Stromal cell of bone marrow (primary cell): ENCODE results near the gene TMEM198.

ENCODE experiments used
- DNase-seq: peaks from one replicate; pipeline ENCODE4 v3.0.0-alpha.2; 2012; ENCODE audit warnings: low read depth

Gene TMEM198

GRCh38 chr2:219578811-219579613, 35.2 kb downstream of the TMEM198 start:
- DNase-seq: no peak

DNA sequence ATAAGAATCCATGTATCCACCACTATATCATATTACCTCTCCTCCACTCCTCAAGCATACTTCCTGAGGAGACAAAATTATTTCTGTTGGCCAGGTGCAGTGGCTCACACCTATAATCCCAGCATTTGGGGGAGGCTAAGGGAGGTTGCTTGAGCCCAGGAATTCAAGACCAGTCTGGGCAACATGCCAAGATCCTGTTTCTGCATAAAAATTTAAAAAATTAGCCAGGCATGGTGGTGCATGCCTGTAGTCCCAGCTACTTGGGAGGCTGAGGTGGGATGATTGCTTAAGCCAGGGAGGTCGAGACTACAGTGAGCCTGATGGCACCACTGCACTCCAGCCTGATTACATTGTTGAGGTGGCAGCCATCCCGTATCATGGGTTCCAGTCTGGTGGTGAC, 37.5 kb downstream of the TMEM198 start:
- no peak for DNase-seq

DNA sequence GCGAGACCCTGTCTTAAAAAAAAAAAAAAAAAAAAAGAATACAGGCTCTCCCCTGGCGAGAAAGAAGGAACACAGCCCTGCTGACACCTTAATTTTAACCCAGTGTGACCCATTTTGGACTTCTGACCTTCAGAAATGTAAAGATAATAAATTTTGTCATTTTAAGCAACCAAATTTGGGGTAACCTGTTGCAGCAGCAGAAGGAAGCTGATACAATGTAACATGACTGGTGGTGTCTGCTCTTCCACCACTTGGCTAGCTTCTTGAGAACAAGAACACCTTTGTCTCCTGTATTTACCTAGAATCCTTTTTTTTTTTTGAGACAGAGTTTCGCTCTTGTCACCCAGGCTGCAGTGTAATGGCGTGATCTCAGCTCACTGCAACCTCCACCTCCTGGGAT, 47.3 kb downstream of the TMEM198 start:
- DNase-seq: no peak

DNA sequence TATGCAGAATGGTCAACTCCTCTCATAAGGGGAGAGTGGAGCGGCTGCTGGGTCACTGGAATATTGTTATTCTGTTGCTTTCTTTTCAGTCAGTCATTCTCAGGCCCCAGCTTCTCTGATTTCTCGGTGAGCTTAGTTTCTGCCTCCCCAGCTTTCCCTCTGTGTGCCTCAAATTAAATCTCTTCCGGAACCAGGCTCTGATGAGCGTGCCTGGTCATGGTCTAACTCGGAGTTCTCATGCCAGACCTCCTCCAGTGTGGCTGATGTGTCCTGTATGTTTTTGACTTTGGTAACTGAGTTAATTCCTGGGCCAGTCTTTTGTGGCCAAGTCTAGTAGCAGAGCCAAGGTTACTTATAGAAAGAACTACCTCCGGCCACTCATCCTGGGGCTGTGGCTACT, 48.9 kb downstream of the TMEM198 start:
- DNase-seq: no peak

DNA sequence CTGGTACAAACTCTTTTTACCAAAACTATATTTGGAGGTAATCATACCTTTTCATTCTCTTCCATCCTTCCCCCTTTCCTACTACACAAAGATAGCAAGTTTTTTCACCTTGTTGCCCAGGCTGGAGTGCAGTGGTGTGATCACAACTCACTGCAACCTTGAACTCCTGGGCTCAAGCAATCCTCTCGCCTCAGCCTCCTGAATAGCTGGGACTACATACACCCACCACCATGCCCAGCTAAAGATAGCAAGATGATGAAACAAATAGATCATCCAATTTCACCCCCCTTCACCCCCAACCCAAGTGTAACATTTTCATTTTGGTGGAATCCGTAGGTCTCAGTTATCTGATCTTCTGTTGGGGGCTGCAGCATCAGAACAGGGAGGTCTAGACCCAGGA, 49.3 kb downstream of the TMEM198 start:
- DNase-seq: no peak

DNA sequence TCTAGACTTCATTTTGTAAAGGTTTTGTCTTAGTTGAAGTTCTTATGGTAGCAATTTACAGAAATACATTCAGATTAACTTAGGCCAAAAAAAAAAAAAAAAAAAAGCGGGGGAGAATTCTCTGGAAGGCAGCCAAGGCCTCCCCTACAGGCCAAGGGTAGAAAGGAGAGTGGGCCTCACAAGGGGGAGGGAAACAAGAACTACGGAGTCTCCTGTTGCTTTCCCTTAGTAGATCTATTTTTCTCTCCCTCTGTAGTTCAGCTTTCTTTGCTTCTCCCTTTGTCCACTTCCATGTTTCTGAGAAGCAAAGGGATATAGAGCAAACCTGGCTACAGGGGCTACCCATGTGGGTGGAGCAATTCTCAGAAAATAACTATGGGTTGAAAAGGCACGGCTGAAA, 51.4 kb downstream of the TMEM198 start:
- no peak for DNase-seq

GRCh38 chr2:219596954-219597551, 53.2 kb downstream of the TMEM198 start:
- peak; percentile 13 for DNase-seq

GRCh38 chr2:219597552-219598307, 53.9 kb downstream of the TMEM198 start, which contains the start of gene STK11IP:
STK11IP (plus strand) TSS chr2:219597857; CDS start chr2:219598120, 263 bp downstream.
- peak; percentile 96 for DNase-seq

DNA sequence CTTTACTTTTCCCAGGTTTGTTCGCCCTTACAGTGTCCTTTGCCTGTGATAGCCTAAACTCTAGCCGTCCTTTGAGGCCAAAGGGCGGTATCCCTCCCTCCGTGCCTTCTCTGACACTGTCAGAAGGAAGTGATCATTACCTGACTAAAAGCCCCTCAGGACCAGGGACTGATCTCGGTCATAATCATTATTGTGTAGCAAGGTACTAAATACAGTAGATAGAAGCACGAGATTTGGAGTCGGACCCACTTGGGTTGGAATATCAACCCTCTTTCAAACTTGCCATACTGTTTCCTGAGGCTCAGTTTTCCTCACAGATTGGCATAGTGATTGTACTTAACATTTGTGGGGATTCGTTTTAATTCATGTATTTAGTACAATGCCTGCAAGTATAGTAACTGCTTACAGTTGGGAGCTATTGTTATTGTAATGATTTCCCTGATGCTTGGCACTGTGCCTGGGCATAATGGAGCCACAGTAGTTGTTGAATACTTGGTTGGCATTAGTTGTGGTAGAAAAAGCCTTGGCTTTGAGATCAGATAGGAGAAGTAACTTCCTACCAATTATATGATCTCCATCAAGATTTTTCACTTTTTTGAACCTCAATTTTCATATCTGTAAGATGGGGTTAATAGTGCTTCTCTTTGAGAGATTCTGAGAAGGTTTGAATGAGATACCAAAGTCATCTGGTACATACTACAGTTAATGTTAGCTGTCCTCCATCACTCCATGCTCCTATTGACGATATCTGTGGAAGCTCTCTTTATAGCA, 54.7 kb downstream of the TMEM198 start:
- DNase-seq: no peak
